ENCODE measurements around the gene GIT2.

DNA sequence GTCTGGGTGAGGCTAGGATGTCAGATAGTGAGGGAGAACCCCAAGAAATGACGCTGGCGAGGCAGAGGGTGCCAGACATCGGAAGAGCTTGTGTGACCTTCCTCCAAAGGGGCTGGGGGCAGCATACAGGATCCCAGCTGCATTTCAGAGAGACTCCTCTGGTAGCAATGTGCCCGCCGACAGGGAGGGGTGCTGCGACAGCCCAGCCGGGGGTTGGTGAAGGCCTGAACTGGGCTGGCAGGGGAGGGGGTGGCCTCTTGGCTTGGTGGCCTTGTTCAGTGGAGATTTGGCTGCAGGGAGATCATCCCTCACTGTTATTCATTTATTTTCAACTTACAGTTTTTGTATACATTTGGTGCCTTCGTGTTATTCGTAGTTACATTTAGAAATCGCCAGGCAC is 90.9 kb downstream of the GIT2 start:
- no peak for TF ChIP-seq EZH2 (IDR thresholded peaks at IDR 0.05; ENCODE audit: insufficient read depth, poor library complexity, severe bottlenecking)
- no peak for TF ChIP-seq EZH2phosphoT487 (IDR thresholded peaks at IDR 0.05; ENCODE audit: insufficient read depth, low read depth)
